Astrocyte of the cerebellum (primary cell): ENCODE measurements around the gene OSBPL10.

Experiments
- DNase-seq: peaks from one replicate; pipeline ENCODE4 v3.0.0-alpha.2; 2011; ENCODE audit warnings: low read depth
- H3K4me3 ChIP-seq: 2 replicates; pipeline ENCODE4 v1.5.1; 2011; ENCODE audit warnings: mild to moderate bottlenecking, low read depth, low read length, moderate library complexity
- in situ Hi-C: cut with HindIII; loops from 2 replicates; pipeline ENCODE4 v1.10.0; 2017; ENCODE audit warnings: low sequenced_read_pairs
- TF ChIP-seq, protein P1 (sequence below): IDR thresholded peaks from 2 replicates; pipeline ENCODE4 v1.5.1; 2012; ENCODE audit warnings: low read length, low read depth, moderate library complexity, mild to moderate bottlenecking; ENCODE audit errors: missing control alignments

The OSBPL10 gene

DNA sequence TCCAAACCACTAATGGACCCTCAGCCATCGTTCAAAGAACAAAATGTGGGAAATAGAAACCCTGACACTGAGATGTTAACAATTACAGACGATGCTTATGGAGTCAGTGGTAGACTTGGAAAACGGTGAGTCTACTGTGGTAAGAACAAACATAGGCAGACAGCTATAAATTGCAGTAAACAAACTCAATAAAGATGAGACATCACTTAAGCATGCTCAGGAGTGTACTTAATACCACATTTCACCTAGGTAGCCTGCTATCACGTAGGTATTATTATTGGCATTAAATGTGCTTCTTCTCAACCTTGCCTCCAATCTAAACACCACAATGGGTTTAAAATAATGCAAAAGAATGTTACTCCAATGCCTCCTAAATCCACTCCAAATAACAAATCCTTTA is 2.5 kb downstream of the OSBPL10 start:
- no peak overlapping the region for H3K4me3 ChIP-seq
- in situ Hi-C loops: no loop called here
- no peak for DNase-seq
- TF ChIP-seq, protein P1, sequence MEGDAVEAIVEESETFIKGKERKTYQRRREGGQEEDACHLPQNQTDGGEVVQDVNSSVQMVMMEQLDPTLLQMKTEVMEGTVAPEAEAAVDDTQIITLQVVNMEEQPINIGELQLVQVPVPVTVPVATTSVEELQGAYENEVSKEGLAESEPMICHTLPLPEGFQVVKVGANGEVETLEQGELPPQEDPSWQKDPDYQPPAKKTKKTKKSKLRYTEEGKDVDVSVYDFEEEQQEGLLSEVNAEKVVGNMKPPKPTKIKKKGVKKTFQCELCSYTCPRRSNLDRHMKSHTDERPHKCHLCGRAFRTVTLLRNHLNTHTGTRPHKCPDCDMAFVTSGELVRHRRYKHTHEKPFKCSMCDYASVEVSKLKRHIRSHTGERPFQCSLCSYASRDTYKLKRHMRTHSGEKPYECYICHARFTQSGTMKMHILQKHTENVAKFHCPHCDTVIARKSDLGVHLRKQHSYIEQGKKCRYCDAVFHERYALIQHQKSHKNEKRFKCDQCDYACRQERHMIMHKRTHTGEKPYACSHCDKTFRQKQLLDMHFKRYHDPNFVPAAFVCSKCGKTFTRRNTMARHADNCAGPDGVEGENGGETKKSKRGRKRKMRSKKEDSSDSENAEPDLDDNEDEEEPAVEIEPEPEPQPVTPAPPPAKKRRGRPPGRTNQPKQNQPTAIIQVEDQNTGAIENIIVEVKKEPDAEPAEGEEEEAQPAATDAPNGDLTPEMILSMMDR: no peak

DNA sequence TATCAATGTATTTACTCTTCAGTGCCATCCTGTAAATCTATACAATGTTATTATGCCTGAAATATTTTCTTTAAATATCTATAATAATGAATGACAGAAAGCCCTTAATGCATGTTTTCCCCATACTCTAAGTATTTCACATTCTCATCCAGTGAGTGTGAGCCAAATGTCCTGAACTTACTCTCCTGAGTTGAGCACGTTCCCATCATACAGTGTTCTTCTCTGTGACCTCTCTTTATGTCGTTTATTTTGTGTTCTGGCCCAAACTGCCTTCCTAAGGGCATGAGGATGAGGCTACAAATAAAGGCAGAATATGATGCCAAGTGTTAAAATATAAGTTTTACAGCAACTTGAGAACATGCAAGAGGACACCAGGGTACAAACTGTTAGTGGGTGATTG is 3.3 kb downstream of the OSBPL10 start:
- DNase-seq: no peak
- no peak overlapping the region for H3K4me3 ChIP-seq
- TF ChIP-seq, protein P1: no peak
- in situ Hi-C loops: no loop called here

DNA sequence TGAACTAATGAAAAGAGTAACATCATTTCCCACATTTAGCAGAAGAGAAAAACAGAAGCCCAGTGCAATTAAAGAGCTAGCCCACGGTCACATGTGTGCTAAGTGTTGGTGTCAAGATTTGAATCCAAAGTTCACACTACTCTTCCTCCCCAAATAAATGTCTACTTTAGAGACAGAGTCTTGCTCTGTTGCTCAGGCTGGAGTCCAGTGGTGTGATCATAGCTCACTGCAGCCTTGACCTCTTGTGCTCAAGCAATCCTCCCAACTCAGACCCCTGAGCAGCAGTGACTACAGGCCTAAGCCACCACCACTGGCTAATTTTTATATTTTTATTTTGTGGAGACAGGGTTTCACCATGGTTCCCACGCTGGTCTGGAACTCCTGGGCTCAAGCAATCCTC is 4.8 kb downstream of the OSBPL10 start:
- H3K4me3 ChIP-seq: no peak overlapping the region
- no peak for DNase-seq
- in situ Hi-C loops: no loop called here
- TF ChIP-seq, protein P1: no peak

DNA sequence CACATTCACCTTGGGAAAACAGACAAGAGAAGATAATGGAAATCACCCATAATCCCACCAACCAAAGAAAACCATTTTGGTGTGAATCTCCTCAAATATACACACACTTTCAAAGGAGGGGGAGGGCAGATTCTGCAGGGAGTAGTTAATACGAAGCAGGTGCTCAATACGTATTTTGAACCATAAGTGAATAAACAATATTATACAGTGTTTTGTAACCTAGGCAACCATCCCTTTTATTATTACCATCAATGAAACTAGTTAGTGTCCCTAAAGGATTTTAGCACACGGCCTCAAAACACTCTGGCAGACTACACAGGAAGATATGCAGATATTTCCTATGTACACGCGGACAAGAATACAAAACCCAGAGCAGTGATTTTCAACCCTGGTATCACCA is 6.1 kb downstream of the OSBPL10 start:
- in situ Hi-C loops: no loop called here
- no peak for DNase-seq
- no peak overlapping the region for H3K4me3 ChIP-seq
- TF ChIP-seq, protein P1: no peak

DNA sequence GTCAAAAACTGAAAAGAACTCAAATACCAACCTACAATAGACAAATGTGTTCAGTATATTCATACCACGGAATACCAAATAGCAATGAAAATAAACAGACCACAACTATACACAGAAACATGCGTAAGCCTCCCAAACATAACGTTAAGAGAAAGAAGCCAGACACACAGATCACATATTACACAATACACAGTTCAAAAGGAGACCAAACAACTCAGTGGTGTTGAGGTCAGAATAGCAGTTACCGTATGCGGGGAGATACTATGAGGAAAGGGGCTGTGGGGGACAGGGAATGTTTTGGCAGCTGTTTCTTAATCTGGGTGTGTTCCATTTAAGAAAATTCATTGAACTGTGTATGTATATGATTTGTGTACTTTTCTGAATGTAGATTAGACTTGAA is 6.6 kb downstream of the OSBPL10 start:
- DNase-seq: no peak
- in situ Hi-C loops: no loop called here
- TF ChIP-seq, protein P1: no peak
- no peak overlapping the region for H3K4me3 ChIP-seq

DNA sequence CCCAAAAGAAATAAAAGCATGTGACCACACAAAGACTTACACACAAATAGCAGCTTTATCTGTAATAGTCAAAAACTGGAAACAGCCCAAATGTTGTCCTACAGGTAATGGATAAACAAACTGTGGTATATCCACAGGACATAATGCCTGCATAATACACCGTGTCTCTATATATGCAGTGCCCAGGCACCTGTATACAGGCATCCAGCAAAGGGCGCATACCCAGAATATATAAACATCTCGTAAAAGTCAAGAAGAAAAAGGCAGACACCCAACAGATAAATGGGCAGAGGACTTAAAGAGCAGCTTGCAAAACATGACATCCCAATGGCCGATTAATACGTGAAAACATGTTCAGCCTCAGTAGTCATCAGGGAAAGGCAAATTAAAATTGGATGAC is 7.2 kb downstream of the OSBPL10 start:
- H3K4me3 ChIP-seq: no peak overlapping the region
- no peak for DNase-seq
- TF ChIP-seq, protein P1: no peak
- in situ Hi-C loops: no loop called here

DNA sequence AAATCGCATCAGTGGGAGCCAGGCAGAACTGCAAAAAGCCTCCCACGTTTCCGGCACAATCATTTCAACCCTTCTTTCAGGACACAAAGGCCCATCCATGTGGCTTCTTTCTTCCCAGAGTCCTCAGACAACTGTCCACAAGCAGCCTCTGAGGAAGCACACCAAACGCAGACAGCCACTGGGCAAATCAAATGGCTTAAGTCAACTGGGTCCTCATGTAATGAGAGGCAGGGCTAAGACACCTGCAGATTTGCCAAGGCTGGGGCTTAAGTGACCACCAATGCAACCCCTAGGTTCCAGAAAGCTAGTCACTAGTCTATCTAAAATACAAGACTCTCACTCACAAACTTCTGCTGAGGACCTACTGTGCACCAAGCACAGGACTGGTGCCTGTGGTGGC is 8.0 kb downstream of the OSBPL10 start:
- no peak overlapping the region for H3K4me3 ChIP-seq
- in situ Hi-C loops: no loop called here
- TF ChIP-seq, protein P1: no peak
- no peak for DNase-seq
